Stomach (tissue), 4 donors: ENCODE data around the gene SPAAR.

Experiments
- EP300 ChIP-seq: sonication (generic); formaldehyde crosslinking; IDR thresholded peaks from one replicate; pipeline ENCODE4 v1.6.1; 2017; ENCODE audit warnings: antibody characterized with exemption
- POLR2A ChIP-seq, 4 donors: fragments of 450-650 bp; IDR thresholded peaks; one replicate each; pipeline ENCODE4 v1.6.1; 2016; ENCODE audit warnings: antibody characterized with exemption in 4 of 4, control low read depth in 2 of 4, mild to moderate bottlenecking in 1 of 4, moderate library complexity in 1 of 4
- POLR2AphosphoS5 ChIP-seq, 3 donors: sonication (generic); formaldehyde crosslinking; IDR thresholded peaks; one replicate each; pipeline ENCODE4 v1.6.1; 2016; ENCODE audit warnings: antibody characterized with exemption in 3 of 3
- TF ChIP-seq, protein P1 (sequence below), 7 experiments: fragments of 450-650 bp in 4 of 7; fragments of 200-600 bp in 3 of 7; sonication (generic) in 3 of 7; IDR thresholded peaks; one replicate each; pipeline ENCODE4 v1.5.1; 2016 to 2019; ENCODE audit warnings: antibody characterized with exemption in 7 of 7, control low read depth in 2 of 7, mild to moderate bottlenecking in 1 of 7

DNA sequence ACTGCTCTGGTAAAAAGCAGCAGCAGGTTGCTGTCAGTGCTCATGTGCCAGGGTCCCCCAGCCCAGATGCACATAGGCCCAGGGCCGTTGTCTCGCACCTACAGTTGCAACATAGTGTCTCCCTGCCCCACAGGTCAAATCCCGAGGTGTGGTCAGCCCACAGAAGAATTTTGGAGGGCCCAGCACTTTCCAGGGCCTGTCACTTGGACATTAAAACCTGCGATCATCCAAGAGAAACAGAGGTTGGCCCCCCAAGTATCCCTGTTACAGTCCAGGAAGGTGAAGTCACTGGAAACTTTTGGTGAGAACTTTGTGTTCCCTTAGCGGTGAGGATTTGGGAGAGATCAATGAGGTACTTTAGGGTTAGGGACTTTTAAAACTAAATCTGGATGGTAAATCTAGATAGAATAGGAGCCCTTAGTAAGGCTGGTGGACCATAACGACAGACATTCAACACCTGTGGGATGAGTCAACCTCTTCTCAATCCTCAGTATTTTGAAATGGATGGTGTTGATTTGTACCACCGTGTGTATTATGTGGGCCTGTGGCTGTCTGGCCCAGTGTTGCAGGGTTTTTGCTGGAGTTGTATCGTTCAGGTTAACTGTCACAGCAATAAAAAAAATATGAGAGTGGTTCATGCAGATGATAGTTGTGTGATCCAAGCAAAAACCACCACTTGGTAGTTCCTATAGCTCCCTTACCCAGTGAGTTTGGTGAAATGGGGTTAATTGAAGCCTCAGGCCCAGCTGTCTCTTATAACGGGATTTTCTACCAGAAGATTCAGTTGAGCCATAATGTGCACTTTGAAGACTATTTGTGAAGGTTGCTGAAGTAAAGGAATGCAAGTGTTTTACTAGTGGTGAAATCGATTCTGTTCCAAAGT, 29.4 kb downstream of the SPAAR start:
- TF ChIP-seq, protein P1, sequence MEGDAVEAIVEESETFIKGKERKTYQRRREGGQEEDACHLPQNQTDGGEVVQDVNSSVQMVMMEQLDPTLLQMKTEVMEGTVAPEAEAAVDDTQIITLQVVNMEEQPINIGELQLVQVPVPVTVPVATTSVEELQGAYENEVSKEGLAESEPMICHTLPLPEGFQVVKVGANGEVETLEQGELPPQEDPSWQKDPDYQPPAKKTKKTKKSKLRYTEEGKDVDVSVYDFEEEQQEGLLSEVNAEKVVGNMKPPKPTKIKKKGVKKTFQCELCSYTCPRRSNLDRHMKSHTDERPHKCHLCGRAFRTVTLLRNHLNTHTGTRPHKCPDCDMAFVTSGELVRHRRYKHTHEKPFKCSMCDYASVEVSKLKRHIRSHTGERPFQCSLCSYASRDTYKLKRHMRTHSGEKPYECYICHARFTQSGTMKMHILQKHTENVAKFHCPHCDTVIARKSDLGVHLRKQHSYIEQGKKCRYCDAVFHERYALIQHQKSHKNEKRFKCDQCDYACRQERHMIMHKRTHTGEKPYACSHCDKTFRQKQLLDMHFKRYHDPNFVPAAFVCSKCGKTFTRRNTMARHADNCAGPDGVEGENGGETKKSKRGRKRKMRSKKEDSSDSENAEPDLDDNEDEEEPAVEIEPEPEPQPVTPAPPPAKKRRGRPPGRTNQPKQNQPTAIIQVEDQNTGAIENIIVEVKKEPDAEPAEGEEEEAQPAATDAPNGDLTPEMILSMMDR (IDR thresholded peaks at IDR 0.05): no peak
- TF ChIP-seq POLR2A (IDR thresholded peaks at IDR 0.05) (no peak), EP300 (no peak), POLR2AphosphoS5 (IDR thresholded peaks at IDR 0.05) (no peak)
